SK-N-MC (cell line): ENCODE data around the gene TAX1BP1.

ENCODE experiments used
- EZH2 ChIP-seq: fragments of 200-600 bp; sonication (generic); IDR thresholded peaks from one replicate; pipeline ENCODE4 v1.6.1; 2017; ENCODE audit warnings: antibody characterized with exemption
- FOXP2 ChIP-seq: optimal IDR thresholded peaks from 2 replicates; pipeline ENCODE3; 2011; ENCODE audit warnings: mild to moderate bottlenecking, moderate library complexity; ENCODE audit not compliant: insufficient read depth; ENCODE audit errors: extremely low read length, control extremely low read depth
- POLR2AphosphoS5 ChIP-seq: IDR thresholded peaks from 2 replicates; pipeline ENCODE4 v1.6.1; 2012; ENCODE audit warnings: mild to moderate bottlenecking, low read depth, low read length, borderline replicate concordance

GRCh38 chr7:27709137-27710075 is 30.6 kb upstream of the TAX1BP1 start:
- no peak for TF ChIP-seq POLR2AphosphoS5
- no peak for TF ChIP-seq EZH2
- TF ChIP-seq FOXP2, result no peak
